SK-N-SH (cell line): ENCODE measurements around the gene ZNF337.

ENCODE experiments used
- CHD2 ChIP-seq: fragments of 150-350 bp; IDR thresholded peaks from 2 replicates; pipeline ENCODE4 v1.6.1; 2018; ENCODE audit warnings: low read length; ENCODE audit not compliant: partially characterized antibody
- CTCF ChIP-seq: fragments of 200-600 bp; sonication (generic); IDR thresholded peaks from 2 replicates; pipeline ENCODE4 v1.6.1; 2017; ENCODE audit warnings: antibody characterized with exemption, mild to moderate bottlenecking, moderate library complexity
- EP300 ChIP-seq, 2 experiments: IDR thresholded peaks; 2 replicates each; pipeline versions ENCODE4 v1.4.0 to v1.6.1; 2012; ENCODE audit warnings: borderline replicate concordance in 1 of 2, low read depth in 1 of 2, low read length in 1 of 2
- JUND ChIP-seq: IDR thresholded peaks from 2 replicates; pipeline ENCODE4 v1.4.0; 2012
- RXRA ChIP-seq: IDR thresholded peaks from 2 replicates; pipeline ENCODE4 v1.4.0; 2012; ENCODE audit warnings: low read depth, mild to moderate bottlenecking, borderline replicate concordance
- ZBTB33 ChIP-seq: IDR thresholded peaks from 2 replicates; pipeline ENCODE4 v1.4.0; 2012; ENCODE audit warnings: low read depth, borderline replicate concordance

GRCh38 chr20:25707695-25708094 lies 11.0 kb upstream of the ZNF337 start:
- TF ChIP-seq EP300 (IDR thresholded peaks at IDR 0.05; ENCODE audit: borderline replicate concordance in 1 of 2, low read depth in 1 of 2, low read length in 1 of 2), result no peak
- no peak for TF ChIP-seq JUND
- TF ChIP-seq ZBTB33, result no peak
- TF ChIP-seq CTCF, result no peak
- no peak for TF ChIP-seq CHD2
- TF ChIP-seq RXRA, result no peak
